ENCODE data around the gene COQ8A. TPM values are rescaled to one million over a fixed set of nuclear protein-coding genes. Genes with fewer than 3 reads are reported as not detected.
A peak's percentile ranks its signal among the peaks of the same experiment; 100 is the strongest.

COQ8A gene
- 4.2 and 9.7 TPM in 2 replicates for total RNA-seq (2014; rRNA removed; shearing (Covaris generic))

- peak; percentile 100 for DNase-seq (ENCODE audit: low read depth)
Measured at GRCh38 chr1:226940029-226940805, at the start of gene COQ8A. TSS of gene COQ8A (plus strand) at chr1:226940294. CDS start at chr1:226961386, 21,092 bp downstream.

- no peak for DNase-seq (ENCODE audit: low read depth)
Measured at GRCh38 chr1:226890331-226891108, 49.6 kb upstream of the COQ8A start.

- no peak for DNase-seq (ENCODE audit: low read depth)
Measured at GRCh38 chr1:226891346-226891745, 48.7 kb upstream of the COQ8A start.

DNA sequence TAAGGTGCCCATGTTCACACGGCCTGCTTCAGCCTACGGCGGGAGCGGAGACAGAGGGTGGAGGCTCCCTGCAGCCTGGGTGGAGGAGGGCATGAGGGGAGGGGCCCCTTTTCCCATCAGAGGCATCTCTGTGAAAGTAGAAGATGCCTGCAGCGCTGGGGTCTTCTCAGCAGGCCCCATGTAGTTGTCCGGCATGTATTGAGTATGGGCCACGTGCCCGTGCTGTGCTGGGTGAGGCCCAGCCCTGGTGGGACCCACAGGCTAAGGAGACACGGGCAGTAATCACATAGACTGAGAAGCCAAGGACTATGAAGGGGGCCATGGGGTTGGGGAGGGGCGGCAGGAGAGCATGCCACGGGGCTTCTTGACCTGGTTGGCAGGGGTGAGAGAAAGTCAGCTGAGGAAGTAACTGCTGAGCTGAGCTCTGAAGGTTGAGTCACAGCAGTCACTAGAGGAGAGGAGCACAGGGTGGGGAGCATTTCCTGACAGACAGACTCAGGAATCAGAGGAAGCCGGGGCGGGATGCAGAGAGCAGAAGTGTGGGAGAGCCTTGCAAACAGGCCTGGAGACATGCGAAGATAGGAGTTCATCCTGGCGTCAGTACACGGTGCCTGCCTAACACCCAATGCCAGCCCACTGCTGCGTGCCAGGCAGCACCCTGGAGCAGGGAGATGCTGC, 48.1 kb upstream of the COQ8A start:
- DNase-seq (ENCODE audit: low read depth): no peak

DNA sequence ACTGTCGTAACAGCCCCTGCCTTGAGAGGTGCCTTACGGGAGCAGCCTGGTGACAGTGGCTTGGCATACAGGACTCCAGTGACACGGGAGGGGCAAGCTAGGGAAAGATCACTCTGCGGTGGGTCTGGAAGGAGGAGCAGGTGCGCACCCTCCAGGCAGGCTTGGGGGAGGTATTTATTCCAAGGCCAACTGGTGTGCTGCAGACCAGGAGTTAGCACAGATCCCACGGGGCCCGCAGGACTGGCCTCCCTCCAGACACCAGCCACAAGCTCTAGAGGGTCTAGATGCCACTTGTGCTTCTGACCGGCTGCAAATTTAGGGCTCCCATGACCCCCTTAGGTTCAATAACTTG, 47.6 kb upstream of the COQ8A start:
- DNase-seq (ENCODE audit: low read depth): no peak

GRCh38 chr1:226893936-226894335, 46.2 kb upstream of the COQ8A start:
- no peak for DNase-seq (ENCODE audit: low read depth)

GRCh38 chr1:226894826-226895225, 45.3 kb upstream of the COQ8A start:
- no peak for DNase-seq (ENCODE audit: low read depth)

- no peak for DNase-seq (ENCODE audit: low read depth)
Measured at GRCh38 chr1:226895644-226896043, 44.5 kb upstream of the COQ8A start.

DNA sequence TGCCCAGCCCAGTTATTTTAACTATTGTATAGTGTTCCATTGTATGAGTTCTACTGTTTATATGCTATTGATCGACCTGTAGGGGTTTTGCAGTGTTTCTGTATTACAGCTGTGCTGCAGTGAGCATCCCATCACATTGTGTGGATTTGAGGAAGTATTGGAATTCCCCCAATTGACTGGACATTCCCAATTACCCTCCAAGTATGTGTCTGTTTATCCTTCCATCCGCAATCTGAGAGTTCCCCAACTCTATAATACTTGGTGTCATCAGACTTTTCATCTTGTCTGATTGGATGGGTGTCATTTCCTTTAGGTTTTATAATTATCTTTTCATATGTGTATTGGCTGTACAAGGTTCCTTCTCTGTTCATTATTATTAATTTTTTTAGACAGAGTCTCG, 41.8 kb upstream of the COQ8A start:
- no peak for DNase-seq (ENCODE audit: low read depth)

DNA sequence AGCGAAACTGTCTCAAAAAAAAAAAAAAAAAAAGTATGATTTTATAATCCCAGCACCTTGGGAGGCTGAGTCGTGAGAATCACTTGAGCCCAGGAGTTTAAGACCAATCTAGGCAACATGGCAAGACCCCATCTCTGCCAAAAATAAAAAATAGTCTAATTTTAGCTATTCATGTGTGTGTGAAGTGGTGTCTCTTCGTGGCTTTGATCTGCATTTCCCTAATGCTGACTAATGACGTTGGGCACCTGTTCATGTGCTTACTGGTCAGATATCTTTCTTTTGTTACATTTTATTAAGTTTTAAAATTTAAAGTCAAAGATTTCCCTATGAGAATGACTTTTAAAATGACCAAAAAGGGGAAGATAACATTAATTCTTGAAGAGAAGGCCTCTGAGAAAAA, 38.7 kb upstream of the COQ8A start:
- no peak for DNase-seq (ENCODE audit: low read depth)

DNA sequence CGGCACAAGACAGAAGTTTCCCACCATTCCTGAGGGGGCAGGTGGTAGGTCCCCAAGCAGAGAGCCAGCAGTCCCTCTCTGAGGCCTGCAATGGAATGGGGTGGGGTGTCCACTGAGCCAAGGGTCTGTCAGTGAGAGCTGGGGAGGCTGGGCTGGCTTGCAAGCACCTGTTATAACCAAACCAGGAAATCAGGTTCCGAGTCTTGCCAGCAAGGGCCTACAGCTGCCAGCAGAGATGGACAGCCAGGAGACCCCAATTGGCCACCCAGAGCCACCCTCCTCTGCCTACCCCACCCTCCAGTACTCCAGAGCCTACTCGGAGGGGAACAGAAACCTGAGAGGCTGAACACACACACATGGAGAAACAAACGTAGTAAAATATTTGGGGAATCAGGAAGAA, 37.5 kb upstream of the COQ8A start:
- DNase-seq (ENCODE audit: low read depth): no peak

GRCh38 chr1:226903819-226904716, 36.0 kb upstream of the COQ8A start:
- DNase-seq (ENCODE audit: low read depth): peak; percentile 28

DNA sequence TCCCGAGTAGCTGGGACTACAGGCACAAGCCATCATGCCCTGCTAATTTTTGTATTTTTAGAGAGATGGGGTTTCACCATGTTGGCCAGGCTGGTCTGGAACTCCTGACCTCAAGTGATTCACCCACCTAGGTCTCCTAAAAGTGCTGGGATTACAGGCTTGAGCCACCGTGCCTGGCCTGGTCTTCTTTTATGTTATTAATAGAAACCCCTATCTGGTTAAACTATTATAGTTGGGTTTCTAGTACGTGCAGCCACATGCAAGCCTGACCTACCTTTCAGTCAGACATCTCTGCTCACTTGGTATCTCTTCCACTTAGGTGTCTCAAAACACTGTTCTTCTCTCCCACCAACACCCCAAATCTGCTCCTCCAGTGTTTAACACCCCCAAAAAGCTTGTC, 35.3 kb upstream of the COQ8A start:
- DNase-seq (ENCODE audit: low read depth): no peak

DNA sequence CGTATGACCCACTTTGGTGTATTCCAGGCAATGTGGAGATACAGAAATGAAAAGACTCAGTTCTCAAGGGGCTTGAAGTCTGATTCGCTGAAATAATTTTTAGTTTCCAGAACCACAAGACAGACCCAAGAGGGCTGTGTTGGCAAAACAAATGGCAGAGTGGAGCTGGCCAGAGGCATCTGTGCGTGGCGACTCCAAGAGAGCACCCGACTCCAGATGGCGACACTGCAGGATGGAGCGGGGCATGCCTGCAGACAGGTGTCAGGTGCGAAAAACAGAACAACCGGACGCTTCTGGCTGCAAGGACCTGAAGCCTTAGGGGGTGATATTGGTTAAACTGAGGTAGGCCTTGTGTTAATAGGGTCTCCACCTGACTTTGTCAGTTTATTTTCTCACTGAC, 31.7 kb upstream of the COQ8A start:
- no peak for DNase-seq (ENCODE audit: low read depth)

- DNase-seq (ENCODE audit: low read depth): no peak
Measured at GRCh38 chr1:226908913-226909312, 31.2 kb upstream of the COQ8A start.

GRCh38 chr1:226912587-226913176, 27.4 kb upstream of the COQ8A start:
- DNase-seq (ENCODE audit: low read depth): no peak

- no peak for DNase-seq (ENCODE audit: low read depth)
Measured at GRCh38 chr1:226915672-226915995, 24.5 kb upstream of the COQ8A start.

DNA sequence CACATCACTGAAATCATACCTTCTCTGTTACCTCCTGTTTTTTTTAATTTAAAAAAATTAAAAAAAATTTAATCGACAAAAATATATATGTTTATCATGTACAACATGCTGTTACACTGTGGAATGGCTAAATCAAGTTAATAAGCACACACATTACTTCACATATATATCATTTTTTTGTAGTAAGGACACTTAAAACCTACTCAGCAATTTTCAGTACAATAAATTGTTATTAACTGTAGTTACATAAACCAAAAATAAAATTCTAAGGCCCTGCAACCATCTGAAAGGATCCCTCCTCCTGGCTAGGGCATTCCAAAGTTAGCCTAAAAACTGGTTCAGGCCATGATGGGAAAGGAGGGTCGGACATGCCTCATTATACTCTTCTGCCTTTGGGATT, 23.6 kb upstream of the COQ8A start:
- no peak for DNase-seq (ENCODE audit: low read depth)

GRCh38 chr1:226919587-226919986, 20.5 kb upstream of the COQ8A start:
- DNase-seq (ENCODE audit: low read depth): no peak

DNA sequence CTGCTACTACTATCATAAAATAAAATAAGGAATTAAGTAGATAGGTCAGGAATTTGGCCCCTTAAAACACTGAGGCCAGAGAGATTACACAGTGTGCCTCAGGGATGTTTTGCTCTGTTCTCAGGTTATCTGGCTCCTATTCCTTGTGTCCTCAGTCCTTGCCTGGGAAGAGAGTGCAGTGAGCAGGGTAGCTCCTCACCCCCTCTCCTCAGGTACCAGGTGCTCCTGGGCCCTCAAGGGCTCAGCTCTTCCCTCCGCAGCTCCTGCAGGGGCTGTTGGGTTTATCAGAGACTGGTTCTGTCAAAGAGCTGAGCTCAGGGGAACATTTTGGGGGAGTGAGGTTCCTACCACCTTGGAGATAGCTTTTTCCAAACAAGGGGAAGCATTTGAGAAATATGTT, 20.1 kb upstream of the COQ8A start:
- DNase-seq (ENCODE audit: low read depth): no peak

GRCh38 chr1:226920446-226920894, 19.6 kb upstream of the COQ8A start:
- no peak for DNase-seq (ENCODE audit: low read depth)
